COLO829 (cell line): ENCODE measurements around the gene LRP6.
A peak's percentile ranks its signal among the peaks of the same experiment; 100 is the strongest.
"Not testable (repeated sequence)": the region's sequence is repeated elsewhere in the genome, so short reads cannot be mapped to it uniquely, and the experiment has no call there.

ENCODE experiments used
- DNase-seq: peaks from one replicate; pipeline ENCODE4 v3.0.0; 2012; ENCODE audit warnings: low spot score

The LRP6 gene

GRCh38 chr12:12266873-12267741 is at the start of gene LRP6:
Gene LRP6, minus strand, starts transcription at chr12:12267044. Its CDS starts 309 bp downstream, at chr12:12266735.
- peak; percentile 82 for DNase-seq

GRCh38 chr12:12315838-12316237 is 49.0 kb upstream of the LRP6 start:
- DNase-seq: no peak

GRCh38 chr12:12310695-12311094 is 43.9 kb upstream of the LRP6 start:
- DNase-seq: not testable (repeated sequence)

GRCh38 chr12:12305568-12306300 is 38.9 kb upstream of the LRP6 start:
- DNase-seq: no peak

GRCh38 chr12:12302976-12303375 is 36.1 kb upstream of the LRP6 start:
- DNase-seq: no peak

- DNase-seq: no peak
These were observed 34.3 kb upstream of the LRP6 start for GRCh38 chr12:12301122-12301521.

GRCh38 chr12:12297201-12297830 is 30.5 kb upstream of the LRP6 start:
- DNase-seq: no peak

- no peak for DNase-seq
These were observed 27.6 kb upstream of the LRP6 start for GRCh38 chr12:12294215-12295005.

- no peak for DNase-seq
These were observed 23.4 kb upstream of the LRP6 start for GRCh38 chr12:12290206-12290605.

GRCh38 chr12:12286441-12286840 is 19.6 kb upstream of the LRP6 start:
- no peak for DNase-seq

GRCh38 chr12:12282761-12283425 is 16.0 kb upstream of the LRP6 start:
- DNase-seq: peak; percentile 74

GRCh38 chr12:12282202-12282601 is 15.4 kb upstream of the LRP6 start:
- DNase-seq: no peak

GRCh38 chr12:12281134-12281533 is 14.3 kb upstream of the LRP6 start:
- no peak for DNase-seq

- DNase-seq: no peak
These were observed 12.1 kb upstream of the LRP6 start for GRCh38 chr12:12278899-12279298.

- no peak for DNase-seq
These were observed 9.0 kb upstream of the LRP6 start for GRCh38 chr12:12275874-12276273.

GRCh38 chr12:12273291-12273957 is 6.6 kb upstream of the LRP6 start:
- no peak for DNase-seq

- DNase-seq: no peak
These were observed 6.0 kb upstream of the LRP6 start for GRCh38 chr12:12272869-12273268.

GRCh38 chr12:12270226-12270625 is 3.4 kb upstream of the LRP6 start:
- DNase-seq: no peak

GRCh38 chr12:12267742-12268200 is 927 bp upstream of the LRP6 start:
- DNase-seq: no peak

GRCh38 chr12:12266389-12266872 is 413 bp downstream of the LRP6 start:
- no peak for DNase-seq
